Mucosa of stomach (tissue), 1 donor: ENCODE results near the gene STAG1.
"Not testable (repeated sequence)": the region's sequence is repeated elsewhere in the genome, so short reads cannot be mapped to it uniquely, and the experiment has no call there.

Source experiments
- H3K27me3 ChIP-seq: one replicate; pipeline ENCODE4 v1.7.0; 2013; ENCODE audit warnings: mild to moderate bottlenecking, low read length; ENCODE audit not compliant: control insufficient read depth, insufficient read depth
- H3K36me3 ChIP-seq: one replicate; pipeline ENCODE4 v1.7.0; 2013; ENCODE audit warnings: low read length; ENCODE audit not compliant: control insufficient read depth, insufficient read depth
- H3K4me1 ChIP-seq: one replicate; pipeline ENCODE4 v1.7.0; 2013; ENCODE audit warnings: mild to moderate bottlenecking, low read length; ENCODE audit not compliant: control insufficient read depth, insufficient read depth
- H3K4me3 ChIP-seq: one replicate; pipeline ENCODE4 v1.7.0; 2013; ENCODE audit warnings: low read length
- H3K9ac ChIP-seq: one replicate; pipeline ENCODE4 v1.7.0; 2013; ENCODE audit warnings: mild to moderate bottlenecking, low read length, moderate library complexity
- H3K9me3 ChIP-seq: one replicate; pipeline ENCODE4 v1.7.0; 2013; ENCODE audit warnings: mild to moderate bottlenecking, low read length, moderate library complexity; ENCODE audit not compliant: control insufficient read depth
- donor health status: Pancreatic carcinoma.

STAG1 gene

DNA sequence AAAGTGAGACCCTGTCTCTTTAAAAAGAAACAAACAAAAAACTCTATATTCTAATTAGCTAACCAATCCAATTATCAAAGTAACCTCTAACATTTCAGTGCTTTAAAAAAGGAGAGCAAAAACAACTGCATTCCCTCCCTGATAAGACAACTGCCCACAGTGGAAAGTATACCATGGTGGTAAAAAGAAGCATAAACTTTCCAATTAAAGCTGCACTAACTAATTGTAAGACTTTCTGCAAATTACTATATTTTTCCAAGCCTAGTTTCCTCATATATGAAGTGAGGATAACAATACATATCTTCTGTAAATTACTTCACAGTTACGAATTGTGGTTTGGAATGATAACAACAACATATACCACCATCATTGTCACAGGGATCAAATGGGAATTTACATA lies 35.5 kb downstream of the STAG1 start:
- no peaks in the 10 kb centered on the region for H3K9me3 ChIP-seq
- no peak overlapping the region for H3K4me3 ChIP-seq
- H3K27me3 ChIP-seq = no peaks in the 10 kb centered on the region
- H3K9ac ChIP-seq = no peak overlapping the region
- no peaks in the 10 kb centered on the region for H3K4me1 ChIP-seq
- no peaks in the 10 kb centered on the region for H3K36me3 ChIP-seq

DNA sequence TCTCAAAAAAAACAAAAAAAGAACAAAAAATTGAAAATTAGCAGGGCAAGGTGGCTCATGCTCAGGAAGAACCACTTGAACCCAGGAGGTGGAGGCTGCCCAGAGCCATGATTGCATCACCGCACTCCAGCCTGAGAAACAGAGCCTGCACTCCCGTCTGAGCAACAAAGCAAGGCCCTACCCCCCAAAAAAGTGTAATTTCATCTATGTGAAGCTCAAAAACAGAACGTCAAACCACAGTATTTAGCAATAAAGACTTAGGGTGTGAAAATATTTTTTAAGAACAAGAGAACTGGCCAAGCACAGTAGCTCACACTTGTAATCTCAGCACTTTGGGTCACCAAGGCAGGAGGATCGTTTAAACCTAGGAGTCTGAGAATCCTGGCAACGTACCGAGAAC lies 38.2 kb downstream of the STAG1 start:
- Histone ChIP-seq H3K9ac (no peak overlapping the region), H3K4me1 (no peaks in the 10 kb centered on the region), H3K27me3 (no peaks in the 10 kb centered on the region), H3K4me3 (no peak overlapping the region), H3K9me3 (no peaks in the 10 kb centered on the region), H3K36me3 (no peaks in the 10 kb centered on the region)

GRCh38 chr3:136712941-136713340 lies 39.2 kb downstream of the STAG1 start:
- Histone ChIP-seq H3K4me1 (no peaks in the 10 kb centered on the region), H3K27me3 (no peaks in the 10 kb centered on the region), H3K9me3 (no peaks in the 10 kb centered on the region), H3K9ac (no peak overlapping the region), H3K36me3 (no peaks in the 10 kb centered on the region), H3K4me3 (no peak overlapping the region)

DNA sequence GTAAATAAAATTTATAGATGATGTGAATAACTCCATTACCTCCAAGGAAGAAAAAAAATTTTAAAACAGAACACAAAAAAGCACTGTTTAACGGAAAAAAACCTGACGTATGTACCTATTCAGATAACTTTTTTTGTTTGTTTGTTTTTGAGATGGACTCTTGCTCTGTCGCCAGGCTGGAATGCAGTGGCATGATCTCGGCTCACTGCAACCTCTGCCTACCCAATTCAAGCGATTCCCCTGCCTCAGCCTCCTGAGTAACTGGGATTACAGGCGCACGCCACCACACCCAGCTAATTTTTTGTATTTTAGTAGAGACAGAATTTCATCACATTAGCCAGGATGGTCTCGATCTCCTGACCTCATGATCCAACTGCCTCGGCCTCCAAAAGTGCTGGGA lies 40.3 kb downstream of the STAG1 start:
- not testable (repeated sequence) for H3K27me3 ChIP-seq, H3K9ac ChIP-seq, H3K4me3 ChIP-seq

DNA sequence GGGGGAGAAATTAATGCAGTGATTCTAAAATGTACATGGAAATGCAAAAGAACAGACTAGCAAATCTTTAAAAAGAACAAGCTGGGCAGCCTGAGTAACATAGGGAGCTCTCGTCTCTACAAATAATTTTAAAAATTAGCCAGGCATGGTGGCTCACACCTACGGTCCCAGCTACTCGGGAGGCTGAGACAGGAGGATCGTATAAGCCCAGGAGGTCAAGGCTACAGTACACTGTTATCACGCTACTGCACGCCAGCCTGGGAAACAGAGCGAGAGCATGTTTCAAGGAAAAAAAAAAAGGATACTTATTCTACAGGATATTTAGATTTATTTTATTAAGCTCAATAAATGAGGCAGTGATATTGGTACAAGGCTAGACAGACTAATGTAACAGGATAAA lies 40.9 kb downstream of the STAG1 start:
- no peaks in the 10 kb centered on the region for H3K27me3 ChIP-seq
- no peak overlapping the region for H3K4me3 ChIP-seq
- H3K9me3 ChIP-seq = no peaks in the 10 kb centered on the region
- H3K4me1 ChIP-seq = no peaks in the 10 kb centered on the region
- no peaks in the 10 kb centered on the region for H3K36me3 ChIP-seq
- no peak overlapping the region for H3K9ac ChIP-seq

More for the DNA sequence above, 40.3 kb downstream of the STAG1 start:
- H3K4me1 ChIP-seq, H3K9me3 ChIP-seq, H3K36me3 ChIP-seq: not testable (repeated sequence)

- H3K9ac ChIP-seq, H3K36me3 ChIP-seq, H3K9me3 ChIP-seq, H3K27me3 ChIP-seq, H3K4me3 ChIP-seq, H3K4me1 ChIP-seq: not testable (repeated sequence)
Observed at GRCh38 chr3:136709775-136710174, 42.4 kb downstream of the STAG1 start.

GRCh38 chr3:136708333-136708985 lies 43.7 kb downstream of the STAG1 start:
- H3K4me1 ChIP-seq = peaks cover 2% of the 10 kb centered on the region
- no peaks in the 10 kb centered on the region for H3K36me3 ChIP-seq
- no peak overlapping the region for H3K9ac ChIP-seq
- no peaks in the 10 kb centered on the region for H3K27me3 ChIP-seq
- H3K9me3 ChIP-seq = no peaks in the 10 kb centered on the region
- no peak overlapping the region for H3K4me3 ChIP-seq

- H3K9ac ChIP-seq = no peak overlapping the region
- no peaks in the 10 kb centered on the region for H3K36me3 ChIP-seq
- no peaks in the 10 kb centered on the region for H3K27me3 ChIP-seq
- H3K9me3 ChIP-seq = no peaks in the 10 kb centered on the region
- peaks cover 6% of the 10 kb centered on the region for H3K4me1 ChIP-seq
- no peak overlapping the region for H3K4me3 ChIP-seq
Observed at GRCh38 chr3:136703429-136703828, 48.7 kb downstream of the STAG1 start.

DNA sequence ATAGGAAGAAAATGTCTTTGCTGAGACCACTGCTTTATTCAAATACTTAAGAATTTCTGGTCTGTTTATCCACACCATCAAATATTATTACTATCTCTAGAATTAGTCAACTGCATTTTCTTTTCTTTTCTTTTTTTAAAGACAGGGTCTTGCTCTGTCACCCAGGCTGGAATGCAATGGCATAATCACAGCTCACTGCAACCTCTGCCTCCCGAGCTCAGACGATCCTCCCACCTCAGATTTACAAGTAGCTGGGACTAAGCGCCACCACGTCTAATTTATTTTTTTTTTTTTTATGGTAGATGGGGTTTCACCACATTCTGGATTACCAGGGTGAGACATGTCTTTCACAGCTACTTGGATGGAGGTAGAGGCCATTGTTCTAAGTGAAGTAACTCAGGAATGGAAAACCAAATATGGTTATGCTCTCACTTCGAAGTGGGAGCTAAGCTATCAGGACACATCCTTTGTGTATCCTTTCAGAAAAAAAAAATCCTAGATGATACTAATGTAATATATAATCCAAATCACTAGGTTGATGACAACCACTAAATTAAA lies 52.8 kb downstream of the STAG1 start:
- no peak overlapping the region for H3K4me3 ChIP-seq
- no peaks in the 10 kb centered on the region for H3K36me3 ChIP-seq
- H3K9me3 ChIP-seq = no peaks in the 10 kb centered on the region
- H3K9ac ChIP-seq = no peak overlapping the region
- peaks cover 6% of the 10 kb centered on the region for H3K4me1 ChIP-seq
- no peaks in the 10 kb centered on the region for H3K27me3 ChIP-seq

DNA sequence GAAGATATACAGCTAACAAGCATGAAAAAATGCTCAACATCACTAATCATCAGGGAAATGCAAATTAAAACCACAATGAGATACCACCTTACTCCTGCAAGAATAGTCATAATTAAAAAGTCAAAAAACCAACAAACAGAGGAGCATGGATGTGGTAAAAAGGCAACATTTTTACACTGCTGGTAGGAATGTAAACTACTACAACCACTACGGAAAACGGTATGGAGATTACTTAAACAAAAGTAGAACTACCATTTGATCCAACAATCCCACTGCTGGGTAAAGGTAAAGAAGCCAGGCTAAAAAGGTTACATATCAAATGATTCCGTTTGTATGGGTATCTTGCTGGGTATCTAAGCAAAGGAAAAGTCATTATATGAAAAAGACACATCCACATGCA lies 53.8 kb downstream of the STAG1 start:
- H3K9ac ChIP-seq = no peak overlapping the region
- no peaks in the 10 kb centered on the region for H3K27me3 ChIP-seq
- no peaks in the 10 kb centered on the region for H3K36me3 ChIP-seq

GRCh38 chr3:136696797-136697196 lies 55.4 kb downstream of the STAG1 start:
- Histone ChIP-seq H3K9ac (no peak overlapping the region), H3K4me1 (no peaks in the 10 kb centered on the region), H3K36me3 (no peaks in the 10 kb centered on the region), H3K4me3 (no peak overlapping the region), H3K27me3 (no peaks in the 10 kb centered on the region), H3K9me3 (no peaks in the 10 kb centered on the region)

More for the DNA sequence above, 53.8 kb downstream of the STAG1 start:
- no peak overlapping the region for H3K4me3 ChIP-seq
- H3K4me1 ChIP-seq = peaks cover 2% of the 10 kb centered on the region
- H3K9me3 ChIP-seq = no peaks in the 10 kb centered on the region

GRCh38 chr3:136694321-136694720 lies 57.9 kb downstream of the STAG1 start:
- Histone ChIP-seq H3K9me3 (no peaks in the 10 kb centered on the region), H3K27me3 (no peaks in the 10 kb centered on the region), H3K36me3 (no peaks in the 10 kb centered on the region), H3K9ac (no peak overlapping the region), H3K4me3 (no peak overlapping the region), H3K4me1 (no peaks in the 10 kb centered on the region)

DNA sequence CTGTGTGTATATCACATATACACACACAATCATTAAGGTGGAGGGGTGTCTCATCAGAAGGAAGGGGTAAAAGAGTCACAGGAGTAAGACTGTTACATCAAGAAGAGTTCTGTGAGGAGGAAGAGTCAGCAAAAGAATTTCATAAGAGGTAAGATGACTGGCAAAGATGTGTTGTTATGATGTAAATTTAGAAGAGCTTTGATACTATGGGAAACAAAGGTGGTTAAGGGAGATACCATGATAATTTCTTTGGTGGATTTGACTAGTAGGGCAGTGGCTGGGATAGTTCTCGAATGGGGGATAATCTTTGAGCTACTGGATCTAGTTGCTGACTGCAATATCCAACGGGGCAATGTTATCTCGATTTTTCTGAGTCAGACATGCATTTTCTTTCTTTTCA lies 61.6 kb downstream of the STAG1 start:
- no peaks in the 10 kb centered on the region for H3K9me3 ChIP-seq
- H3K36me3 ChIP-seq = no peaks in the 10 kb centered on the region
- H3K4me3 ChIP-seq = no peak overlapping the region
- H3K27me3 ChIP-seq = no peaks in the 10 kb centered on the region
- no peaks in the 10 kb centered on the region for H3K4me1 ChIP-seq
- H3K9ac ChIP-seq = no peak overlapping the region
